Measurements from ENCODE around the gene CDH1.
"Not testable (repeated sequence)": the region's sequence is repeated elsewhere in the genome, so short reads cannot be mapped to it uniquely, and the experiment has no call there.

The CDH1 gene

GRCh38 chr16:68737046-68737729 lies at the start of gene CDH1:
Gene CDH1 (plus strand): TSS chr16:68737292. CDS start chr16:68737416, 124 bp downstream.
- DNase-seq (ENCODE audit: low spot score): no peak

GRCh38 chr16:68689921-68690320 lies 47.2 kb upstream of the CDH1 start:
- no peak for DNase-seq (ENCODE audit: low spot score)

- no peak for DNase-seq (ENCODE audit: low spot score)
Observed at GRCh38 chr16:68695575-68695974, 41.5 kb upstream of the CDH1 start.

GRCh38 chr16:68696514-68696913 lies 40.6 kb upstream of the CDH1 start:
- no peak for DNase-seq (ENCODE audit: low spot score)

- DNase-seq (ENCODE audit: low spot score): no peak
Observed at GRCh38 chr16:68698091-68698490, 39.0 kb upstream of the CDH1 start.

- DNase-seq (ENCODE audit: low spot score): peak; percentile 18
Observed at GRCh38 chr16:68700120-68700519, 37.0 kb upstream of the CDH1 start.

GRCh38 chr16:68700831-68701230 lies 36.3 kb upstream of the CDH1 start:
- DNase-seq (ENCODE audit: low spot score): no peak

- peak; percentile 48 for DNase-seq (ENCODE audit: low spot score)
Observed at GRCh38 chr16:68704232-68704867, 32.7 kb upstream of the CDH1 start.

- peak; percentile 29 for DNase-seq (ENCODE audit: low spot score)
Observed at GRCh38 chr16:68707340-68708152, 29.5 kb upstream of the CDH1 start.

GRCh38 chr16:68710211-68710610 lies 26.9 kb upstream of the CDH1 start:
- DNase-seq (ENCODE audit: low spot score): no peak

GRCh38 chr16:68711421-68712139 lies 25.5 kb upstream of the CDH1 start:
- DNase-seq (ENCODE audit: low spot score): no peak

GRCh38 chr16:68713361-68713760 lies 23.7 kb upstream of the CDH1 start:
- DNase-seq (ENCODE audit: low spot score): peak; percentile 7

- no peak for DNase-seq (ENCODE audit: low spot score)
Observed at GRCh38 chr16:68715471-68715870, 21.6 kb upstream of the CDH1 start.

GRCh38 chr16:68716516-68716915 lies 20.6 kb upstream of the CDH1 start:
- not testable (repeated sequence) for DNase-seq (ENCODE audit: low spot score)

- DNase-seq (ENCODE audit: low spot score): no peak
Observed at GRCh38 chr16:68717684-68718083, 19.4 kb upstream of the CDH1 start.

- DNase-seq (ENCODE audit: low spot score): no peak
Observed at GRCh38 chr16:68718590-68718989, 18.5 kb upstream of the CDH1 start.

- no peak for DNase-seq (ENCODE audit: low spot score)
Observed at GRCh38 chr16:68719993-68720489, 17.1 kb upstream of the CDH1 start.

GRCh38 chr16:68722119-68723024 lies 14.7 kb upstream of the CDH1 start:
- DNase-seq (ENCODE audit: low spot score): no peak

GRCh38 chr16:68724797-68725196 lies 12.3 kb upstream of the CDH1 start:
- DNase-seq (ENCODE audit: low spot score): no peak

- DNase-seq (ENCODE audit: low spot score): no peak
Observed at GRCh38 chr16:68728523-68728922, 8.6 kb upstream of the CDH1 start.

GRCh38 chr16:68731637-68732036 lies 5.5 kb upstream of the CDH1 start:
- DNase-seq (ENCODE audit: low spot score): no peak

All from kidney capillary endothelial cell (primary cell).